Measurements from ENCODE around the gene PARP14.

The PARP14 gene

GRCh38 chr3:122758877-122759560 is 78.4 kb downstream of the PARP14 start:
- H3K4me1 ChIP-seq (ENCODE audit: control insufficient read depth, insufficient read depth, low read length), result no peaks in the 10 kb centered on the region
- no peak for TF ChIP-seq KLF8 (tag by site-specific recombination; IDR thresholded peaks at IDR 0.05)
- TF ChIP-seq YY2 (tag by site-specific recombination; IDR thresholded peaks at IDR 0.05), result no peak
- TF ChIP-seq, protein P1, sequence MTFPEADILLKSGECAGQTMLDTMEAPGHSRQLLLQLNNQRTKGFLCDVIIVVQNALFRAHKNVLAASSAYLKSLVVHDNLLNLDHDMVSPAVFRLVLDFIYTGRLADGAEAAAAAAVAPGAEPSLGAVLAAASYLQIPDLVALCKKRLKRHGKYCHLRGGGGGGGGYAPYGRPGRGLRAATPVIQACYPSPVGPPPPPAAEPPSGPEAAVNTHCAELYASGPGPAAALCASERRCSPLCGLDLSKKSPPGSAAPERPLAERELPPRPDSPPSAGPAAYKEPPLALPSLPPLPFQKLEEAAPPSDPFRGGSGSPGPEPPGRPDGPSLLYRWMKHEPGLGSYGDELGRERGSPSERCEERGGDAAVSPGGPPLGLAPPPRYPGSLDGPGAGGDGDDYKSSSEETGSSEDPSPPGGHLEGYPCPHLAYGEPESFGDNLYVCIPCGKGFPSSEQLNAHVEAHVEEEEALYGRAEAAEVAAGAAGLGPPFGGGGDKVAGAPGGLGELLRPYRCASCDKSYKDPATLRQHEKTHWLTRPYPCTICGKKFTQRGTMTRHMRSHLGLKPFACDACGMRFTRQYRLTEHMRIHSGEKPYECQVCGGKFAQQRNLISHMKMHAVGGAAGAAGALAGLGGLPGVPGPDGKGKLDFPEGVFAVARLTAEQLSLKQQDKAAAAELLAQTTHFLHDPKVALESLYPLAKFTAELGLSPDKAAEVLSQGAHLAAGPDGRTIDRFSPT (tag by site-specific recombination; IDR thresholded peaks at IDR 0.05), result no peak
- TF ChIP-seq ZBTB6 (tag by site-specific recombination; IDR thresholded peaks at IDR 0.05), result no peak
- no peak for TF ChIP-seq ZNF488 (tag by site-specific recombination; IDR thresholded peaks at IDR 0.05)
- no peak for TF ChIP-seq ZNF302 (tag by site-specific recombination; IDR thresholded peaks at IDR 0.05; ENCODE audit: low read depth)
- no peak for TF ChIP-seq ZSCAN18 (tag by site-specific recombination; IDR thresholded peaks at IDR 0.05)
- TF ChIP-seq EGR2 (tag by site-specific recombination; IDR thresholded peaks at IDR 0.05; ENCODE audit: low read depth), result no peak
- TF ChIP-seq ZFP69B (tag by site-specific recombination; IDR thresholded peaks at IDR 0.05), result no peak
- no peak for TF ChIP-seq ZBTB48 (tag by site-specific recombination; IDR thresholded peaks at IDR 0.05)
- no peak for TF ChIP-seq ZNF133 (tag by site-specific recombination; IDR thresholded peaks at IDR 0.05)
- no peak for TF ChIP-seq ZNF239 (tag by site-specific recombination; IDR thresholded peaks at IDR 0.05)
- no peak for TF ChIP-seq ZNF660 (tag by site-specific recombination; IDR thresholded peaks at IDR 0.05)
- no peak for TF ChIP-seq ZNF785 (tag by site-specific recombination; IDR thresholded peaks at IDR 0.05)
- no peak for TF ChIP-seq KLF9 (tag by site-specific recombination; IDR thresholded peaks at IDR 0.05; ENCODE audit: low read depth)
- CTCF ChIA-PET, result interaction anchor here (0.6 to 0.9 kb wide), 5 partner anchors 13 to 1177 kb away, joined by 3 to 7 read pairs (median 3); no protein-coding TSS in a partner anchor

DNA sequence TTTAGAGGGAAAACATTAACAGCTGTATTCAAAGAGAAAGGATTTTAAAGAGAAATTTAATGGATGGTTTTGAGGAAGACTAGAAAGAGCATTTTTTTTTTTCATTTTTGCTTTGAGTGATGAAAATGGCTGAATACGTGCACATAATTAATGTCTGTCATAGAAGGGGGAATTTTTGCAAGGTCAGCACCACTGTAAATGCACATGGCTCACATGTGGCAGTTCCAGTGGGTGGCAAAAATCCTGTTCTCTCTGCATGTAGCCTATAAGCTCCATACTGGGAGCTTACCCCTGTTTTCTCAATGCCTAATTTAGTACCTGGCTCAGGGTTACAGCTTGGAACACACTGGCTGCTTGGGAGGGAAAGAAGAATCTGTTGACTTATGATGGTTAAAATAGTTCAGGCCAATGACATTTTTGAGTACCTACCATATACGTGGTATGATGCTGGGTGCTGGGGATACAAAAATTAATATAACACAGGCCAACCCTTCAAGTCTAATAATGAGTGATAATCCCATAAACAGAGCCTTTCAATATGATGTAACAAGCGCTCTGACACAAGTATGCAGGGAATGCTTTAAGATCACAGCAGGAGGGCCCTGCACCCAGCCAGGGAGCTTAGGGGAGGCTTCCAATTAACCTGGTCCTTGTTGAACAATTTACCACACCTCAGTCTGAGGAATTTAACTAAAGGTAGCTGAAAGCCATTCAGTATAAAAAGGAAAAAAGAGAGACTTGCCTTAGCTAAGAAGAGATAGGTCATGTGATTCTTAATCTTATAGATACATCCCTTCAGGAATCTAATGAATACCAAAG is 80.0 kb downstream of the PARP14 start:
- Histone ChIP-seq H3K36me3 (ENCODE audit: control insufficient read depth in 2 of 2, insufficient read depth in 1 of 2, low read length in 2 of 2) (peaks cover 0 to 3% of the 10 kb centered on the region in 2 experiments; a peak in 1 of 3 replicates), H3K4me1 (ENCODE audit: control insufficient read depth, insufficient read depth, low read length) (no peaks in the 10 kb centered on the region), H3K9me3 (ENCODE audit: control insufficient read depth, insufficient read depth, low read depth, low read length) (no peaks in the 10 kb centered on the region), H3K4me3 (ENCODE audit: low read depth, low read length) (no peak overlapping the region), H3K27ac (ENCODE audit: extremely low read depth, low read depth, low read length) (no peak overlapping the region)
- TF ChIP-seq ZNF514 (tag by site-specific recombination; IDR thresholded peaks at IDR 0.05), result no peak
- TF ChIP-seq, protein P2, sequence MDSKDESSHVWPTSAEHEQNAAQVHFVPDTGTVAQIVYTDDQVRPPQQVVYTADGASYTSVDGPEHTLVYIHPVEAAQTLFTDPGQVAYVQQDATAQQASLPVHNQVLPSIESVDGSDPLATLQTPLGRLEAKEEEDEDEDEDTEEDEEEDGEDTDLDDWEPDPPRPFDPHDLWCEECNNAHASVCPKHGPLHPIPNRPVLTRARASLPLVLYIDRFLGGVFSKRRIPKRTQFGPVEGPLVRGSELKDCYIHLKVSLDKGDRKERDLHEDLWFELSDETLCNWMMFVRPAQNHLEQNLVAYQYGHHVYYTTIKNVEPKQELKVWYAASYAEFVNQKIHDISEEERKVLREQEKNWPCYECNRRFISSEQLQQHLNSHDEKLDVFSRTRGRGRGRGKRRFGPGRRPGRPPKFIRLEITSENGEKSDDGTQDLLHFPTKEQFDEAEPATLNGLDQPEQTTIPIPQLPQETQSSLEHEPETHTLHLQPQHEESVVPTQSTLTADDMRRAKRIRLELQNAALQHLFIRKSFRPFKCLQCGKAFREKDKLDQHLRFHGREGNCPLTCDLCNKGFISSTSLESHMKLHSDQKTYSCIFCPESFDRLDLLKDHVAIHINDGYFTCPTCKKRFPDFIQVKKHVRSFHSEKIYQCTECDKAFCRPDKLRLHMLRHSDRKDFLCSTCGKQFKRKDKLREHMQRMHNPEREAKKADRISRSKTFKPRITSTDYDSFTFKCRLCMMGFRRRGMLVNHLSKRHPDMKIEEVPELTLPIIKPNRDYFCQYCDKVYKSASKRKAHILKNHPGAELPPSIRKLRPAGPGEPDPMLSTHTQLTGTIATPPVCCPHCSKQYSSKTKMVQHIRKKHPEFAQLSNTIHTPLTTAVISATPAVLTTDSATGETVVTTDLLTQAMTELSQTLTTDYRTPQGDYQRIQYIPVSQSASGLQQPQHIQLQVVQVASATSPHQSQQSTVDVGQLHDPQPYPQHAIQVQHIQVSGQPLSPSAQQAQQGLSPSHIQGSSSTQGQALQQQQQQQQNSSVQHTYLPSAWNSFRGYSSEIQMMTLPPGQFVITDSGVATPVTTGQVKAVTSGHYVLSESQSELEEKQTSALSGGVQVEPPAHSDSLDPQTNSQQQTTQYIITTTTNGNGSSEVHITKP (tag by site-specific recombination; IDR thresholded peaks at IDR 0.05), result peak; percentile 71
- TF ChIP-seq ZIC2 (tag by site-specific recombination; IDR thresholded peaks at IDR 0.05), result peak; percentile 30; the same call in 1 of the 2 replicates
- TF ChIP-seq ZNF777 (tag by site-specific recombination; IDR thresholded peaks at IDR 0.05; ENCODE audit: borderline replicate concordance), result no peak
- peak; percentile 79 for TF ChIP-seq GLIS1 (tag by site-specific recombination; IDR thresholded peaks at IDR 0.05)
- ChIA-PET CTCF (interaction anchor here (0.6 kb wide), 2 partner anchors 362 to 1319 kb away, joined by 3 to 9 read pairs; no protein-coding TSS in a partner anchor), POLR2A (no interaction called here)

More at GRCh38 chr3:122758877-122759560, 78.4 kb downstream of the PARP14 start:
- H3K9me3 ChIP-seq (ENCODE audit: control insufficient read depth, insufficient read depth, low read depth, low read length), result no peaks in the 10 kb centered on the region
- H3K4me3 ChIP-seq (ENCODE audit: low read depth, low read length), result no peak overlapping the region
- POLR2A ChIA-PET, result no interaction called here
- peaks cover 0 to 14% of the 10 kb centered on the region in 2 experiments; a peak in 1 of 3 replicates for H3K36me3 ChIP-seq (ENCODE audit: control insufficient read depth in 2 of 2, insufficient read depth in 1 of 2, low read length in 2 of 2)
- no peak overlapping the region for H3K27ac ChIP-seq (ENCODE audit: extremely low read depth, low read depth, low read length)
